Ovary (tissue), 9 donors: ENCODE data around the gene SRGAP3. TPM values are rescaled to one million over a fixed set of nuclear protein-coding genes. Genes with fewer than 3 reads are reported as not detected.

Experiments used
- DNase-seq, 5 donors: peaks; one replicate each; pipeline ENCODE4 v3.0.0-alpha.2; 2019 to 2020
- H3K27ac ChIP-seq, 2 donors: fragments of 200-600 bp; one replicate each; pipeline versions ENCODE4 v1.5.1 to v1.8.0; 2019 to 2022
- H3K27me3 ChIP-seq: fragments of 200-600 bp; one replicate; pipeline ENCODE4 v1.8.0; 2022
- H3K36me3 ChIP-seq: fragments of 200-600 bp; sonication (generic); one replicate; pipeline ENCODE4 v1.5.1; 2019
- H3K4me1 ChIP-seq: one replicate; pipeline ENCODE4 v1.8.1; 2013; ENCODE audit warnings: mild to moderate bottlenecking, moderate library complexity; ENCODE audit not compliant: insufficient read depth
- H3K4me3 ChIP-seq: fragments of 200-600 bp; sonication (generic); one replicate; pipeline ENCODE4 v1.5.1; 2017
- H3K9me3 ChIP-seq, 2 donors: fragments of 200-600 bp in 1 of 2; sonication (generic) in 1 of 2; one replicate each; pipeline versions ENCODE4 v1.5.1 to v1.8.1; 2013 to 2019; ENCODE audit warnings: mild to moderate bottlenecking in 1 of 2, moderate library complexity in 1 of 2
- EP300 ChIP-seq: sonication (generic); formaldehyde crosslinking; IDR thresholded peaks from one replicate; pipeline ENCODE4 v1.6.1; 2017; ENCODE audit warnings: antibody characterized with exemption
- POLR2A ChIP-seq: fragments of 450-650 bp; IDR thresholded peaks from one replicate; pipeline ENCODE4 v1.6.1; 2017; ENCODE audit warnings: antibody characterized with exemption, mild to moderate bottlenecking, moderate library complexity
- WGBS, 3 donors: extraction: QIAGEN DNeasy Blood & Tissue Kit in 1 of 3; methylation state at CpG; one replicate each; pipeline versions ENCODE4 v1.1.5 to v1.1.7; 2013 to 2017; 5-methylcytosine and 5-hydroxymethylcytosine counted together
- intact Hi-C, 4 donors: fragments of 100-400 bp; cut with DNase I; formaldehyde crosslinking; loops; one replicate each; pipeline versions ENCODE4 v1.11.0 to v1.15.1; 2022 to 2023
- polyA plus RNA-seq, 2 donors: library from polyadenylated mRNA; stranded (reverse); fragments of 200-250 nt in 1 of 2; fragments of 350-450 nt in 1 of 2; fragmentation: Illumina TruSeq in 1 of 2; extraction: RNeasy Lipid Tissue Mini Kit (QIAGEN cat#74804) in 1 of 2; gene quantifications; one replicate each; pipeline ENCODE4 v1.2.3, GENCODE V29; 2013 to 2014
- total RNA-seq, 7 donors: library from RNA; depleted of rRNA in 2 of 7; stranded (reverse); fragments of >200 nt in 2 of 7; fragmentation: NEBNext Ultra II Directional in 3 of 7; extraction: Animal tissue kit (Norgen Biotek cat#: 25700) in 3 of 7; gene quantifications; one replicate each; pipeline versions ENCODE4 v1.1.0 to v1.2.4, GENCODE V29; 2016 to 2023
- TF ChIP-seq, protein P1 (sequence below), 3 donors: fragments of 450-650 bp in 2 of 3; fragments of 200-600 bp in 1 of 3; IDR thresholded peaks; one replicate each; pipeline versions ENCODE4 v1.5.1 to v1.8.0; 2016 to 2022; ENCODE audit warnings: antibody characterized with exemption in 3 of 3, mild to moderate bottlenecking in 1 of 3
- donor health status: DM: no; HTN: no; CAD: no; lungs with moderate emphysema.
- donor health status: DM: no; HTN: no; CAD: no.
- donor health status: Bipolar disorder and iron deficiency.
- donor health status: DM: yes; HTN: yes; CAD: no.
- donor health status: DM: no; HTN: no; CAD: no.
- donor health status: DM: yes; HTN: yes; CAD: no.

SRGAP3 gene
- total and polyA plus RNA-seq, 9 donors = 2.1 to 36.8 (median 13.1) TPM

DNA sequence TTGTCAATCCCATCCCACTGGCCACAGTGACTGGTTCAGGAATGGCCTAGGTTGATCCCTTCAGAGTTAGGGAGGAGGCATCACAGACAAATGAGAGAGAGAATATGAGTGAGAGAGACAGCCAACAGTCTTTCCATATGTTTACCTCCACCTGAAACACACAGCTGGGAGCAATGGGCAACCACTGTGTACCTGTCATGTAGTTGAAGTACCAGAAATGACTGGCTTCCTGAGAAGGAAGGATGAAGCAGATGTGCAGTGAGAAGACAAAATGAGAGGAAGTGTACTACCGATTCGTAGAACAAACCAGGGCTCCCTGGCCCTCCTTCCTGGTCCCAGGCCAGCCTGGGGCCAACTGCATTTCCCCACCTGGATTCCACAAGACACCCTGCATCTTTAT is 27.4 kb downstream of the SRGAP3 start:
- H3K27ac ChIP-seq = no peak overlapping the region
- TF ChIP-seq POLR2A = no peak
- TF ChIP-seq, protein P1, sequence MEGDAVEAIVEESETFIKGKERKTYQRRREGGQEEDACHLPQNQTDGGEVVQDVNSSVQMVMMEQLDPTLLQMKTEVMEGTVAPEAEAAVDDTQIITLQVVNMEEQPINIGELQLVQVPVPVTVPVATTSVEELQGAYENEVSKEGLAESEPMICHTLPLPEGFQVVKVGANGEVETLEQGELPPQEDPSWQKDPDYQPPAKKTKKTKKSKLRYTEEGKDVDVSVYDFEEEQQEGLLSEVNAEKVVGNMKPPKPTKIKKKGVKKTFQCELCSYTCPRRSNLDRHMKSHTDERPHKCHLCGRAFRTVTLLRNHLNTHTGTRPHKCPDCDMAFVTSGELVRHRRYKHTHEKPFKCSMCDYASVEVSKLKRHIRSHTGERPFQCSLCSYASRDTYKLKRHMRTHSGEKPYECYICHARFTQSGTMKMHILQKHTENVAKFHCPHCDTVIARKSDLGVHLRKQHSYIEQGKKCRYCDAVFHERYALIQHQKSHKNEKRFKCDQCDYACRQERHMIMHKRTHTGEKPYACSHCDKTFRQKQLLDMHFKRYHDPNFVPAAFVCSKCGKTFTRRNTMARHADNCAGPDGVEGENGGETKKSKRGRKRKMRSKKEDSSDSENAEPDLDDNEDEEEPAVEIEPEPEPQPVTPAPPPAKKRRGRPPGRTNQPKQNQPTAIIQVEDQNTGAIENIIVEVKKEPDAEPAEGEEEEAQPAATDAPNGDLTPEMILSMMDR (IDR thresholded peaks at IDR 0.05) = no peak
- no peak for TF ChIP-seq EP300
- no peak overlapping the region for H3K4me3 ChIP-seq
- H3K36me3 ChIP-seq = no peaks in the 10 kb centered on the region
- no peaks in the 10 kb centered on the region for H3K4me1 ChIP-seq
- DNase-seq = no peak
- 76 to 93% (median 89%) methylated on average over 2 of the region's 2 CpGs for WGBS, 3 donors
- no peaks in the 10 kb centered on the region for H3K27me3 ChIP-seq
- intact Hi-C loops = loop anchor here in 1 of 4 donors (2.0 kb wide), 1 partner anchor 15 kb away; no protein-coding TSS in a partner anchor
- H3K9me3 ChIP-seq = no peaks in the 10 kb centered on the region

DNA sequence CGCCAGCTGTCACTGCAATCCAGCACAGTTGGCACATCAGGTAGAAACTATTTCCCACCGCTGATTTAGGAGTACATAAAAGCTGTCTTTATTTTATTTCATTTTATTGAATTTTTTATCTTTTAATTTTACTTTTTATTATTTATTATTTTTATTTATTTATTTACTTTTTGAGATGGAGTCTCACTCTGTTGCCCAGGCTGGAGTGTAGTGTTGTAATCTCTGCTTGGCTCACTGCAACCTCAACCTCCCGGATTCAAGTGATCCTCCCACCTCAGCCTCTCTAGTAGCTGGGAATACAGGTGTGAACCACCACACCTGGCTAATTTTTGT is 31.0 kb downstream of the SRGAP3 start:
- Histone ChIP-seq H3K4me3 (no peak overlapping the region), H3K4me1 (no peaks in the 10 kb centered on the region), H3K27me3 (no peaks in the 10 kb centered on the region), H3K9me3 (no peaks in the 10 kb centered on the region), H3K36me3 (no peaks in the 10 kb centered on the region), H3K27ac (no peak overlapping the region)
- WGBS, 3 donors = 98 to 99% (median 99%) methylated on average over 3 of the region's 3 CpGs
- DNase-seq = no peak
- intact Hi-C loops = no loop called here
- TF ChIP-seq EP300 (no peak), POLR2A (no peak)
- TF ChIP-seq, protein P1 (IDR thresholded peaks at IDR 0.05) = no peak

DNA sequence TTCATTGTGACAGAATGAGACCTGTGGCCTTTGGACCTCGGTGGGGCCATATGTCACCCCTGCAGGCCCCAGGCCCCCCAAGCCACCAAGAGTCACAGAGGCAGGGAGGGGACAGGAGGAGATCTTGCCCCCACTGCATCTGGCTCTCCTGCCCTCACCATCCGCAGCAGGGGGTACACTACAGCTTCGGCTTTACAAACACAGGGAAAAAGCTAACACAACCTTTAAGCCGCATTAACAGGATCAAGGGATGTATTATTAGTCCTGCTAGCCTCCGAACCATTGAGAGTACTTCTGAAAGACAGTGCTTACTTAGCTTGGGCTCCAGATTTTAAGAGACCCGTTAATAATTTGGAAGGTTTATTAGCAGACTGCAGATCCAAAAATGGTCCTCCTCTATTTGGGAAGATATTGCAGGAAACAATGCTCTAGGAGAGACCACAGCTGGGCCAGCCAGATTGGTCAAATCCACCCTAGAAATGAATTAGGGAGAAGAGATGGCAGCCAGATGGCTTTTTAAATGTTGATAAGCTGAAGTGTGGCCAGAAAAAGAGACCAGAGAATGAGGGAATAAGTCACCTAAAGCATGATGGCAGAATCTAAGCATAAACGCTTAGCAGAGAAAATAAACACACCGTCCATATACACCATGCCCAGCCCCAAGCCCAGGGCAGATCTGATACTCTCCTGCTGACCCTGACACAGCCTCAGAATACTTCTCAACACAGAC is 31.5 kb downstream of the SRGAP3 start:
- 73 to 78% (median 76%) methylated on average over 8 of the region's 8 CpGs for WGBS, 3 donors
- H3K4me1 ChIP-seq = no peaks in the 10 kb centered on the region
- H3K27ac ChIP-seq = no peak overlapping the region
- TF ChIP-seq EP300 (no peak), POLR2A (no peak)
- TF ChIP-seq, protein P1 (IDR thresholded peaks at IDR 0.05) = no peak
- no peak overlapping the region for H3K4me3 ChIP-seq
- intact Hi-C loops = no loop called here
- no peaks in the 10 kb centered on the region for H3K9me3 ChIP-seq
- H3K36me3 ChIP-seq = no peaks in the 10 kb centered on the region
- no peak for DNase-seq
- H3K27me3 ChIP-seq = no peaks in the 10 kb centered on the region

DNA sequence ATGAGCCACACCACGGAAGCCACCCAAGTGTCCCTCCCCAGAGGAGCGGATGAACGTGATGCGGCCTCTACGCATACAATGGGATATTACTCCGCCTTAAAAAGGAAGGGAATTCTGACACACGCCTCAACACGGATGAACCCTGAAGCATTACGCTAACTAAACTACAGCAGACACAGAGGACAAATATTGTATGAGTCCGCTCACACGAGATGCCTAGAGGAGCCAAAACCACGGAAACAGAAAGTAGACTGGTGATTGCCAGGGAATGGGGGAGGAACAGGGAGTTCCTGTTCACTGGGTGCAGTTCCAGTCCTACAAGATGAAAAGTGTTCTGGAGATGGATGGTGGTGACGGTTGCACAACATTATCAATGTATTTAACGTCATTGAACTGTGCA is 32.7 kb downstream of the SRGAP3 start:
- Histone ChIP-seq H3K27me3 (no peaks in the 10 kb centered on the region), H3K4me3 (no peak overlapping the region), H3K9me3 (no peaks in the 10 kb centered on the region), H3K4me1 (no peaks in the 10 kb centered on the region), H3K36me3 (no peaks in the 10 kb centered on the region), H3K27ac (no peak overlapping the region)
- peak in 1 of 5 donors; percentile 38 for DNase-seq
- intact Hi-C loops = no loop called here
- TF ChIP-seq, protein P1 (IDR thresholded peaks at IDR 0.05) = no peak
- TF ChIP-seq EP300 = no peak
- TF ChIP-seq POLR2A = no peak
- 69 to 74% (median 73%) methylated on average over 14 of the region's 14 CpGs for WGBS, 3 donors
